Stimulated activated CD8-positive, alpha-beta memory T cell treated with anti-CD3 and anti-CD28 coated beads, Interleukin-2, amount 100 ng/mL, for 48 hours (primary cell): ENCODE results near the gene FSIP1.

Experiments used
- DNase-seq, 2 donors: peaks; one replicate each; pipeline ENCODE4 v3.0.0-alpha.2; 2020; ENCODE audit warnings: low read depth in 2 of 2

Gene FSIP1

GRCh38 chr15:39720081-39720480 is 62.6 kb downstream of the FSIP1 start:
- DNase-seq: no peak

GRCh38 chr15:39719109-39719508 is 63.5 kb downstream of the FSIP1 start:
- no peak for DNase-seq

GRCh38 chr15:39717134-39717533 is 65.5 kb downstream of the FSIP1 start:
- DNase-seq: no peak

- no peak for DNase-seq
These were observed 68.4 kb downstream of the FSIP1 start for GRCh38 chr15:39714251-39714650.

GRCh38 chr15:39713846-39714245 is 68.8 kb downstream of the FSIP1 start:
- no peak for DNase-seq

- no peak for DNase-seq
These were observed 72.0 kb downstream of the FSIP1 start for GRCh38 chr15:39710681-39711080.

- no peak for DNase-seq
These were observed 72.7 kb downstream of the FSIP1 start for GRCh38 chr15:39709941-39710340.

- no peak for DNase-seq
These were observed 76.4 kb downstream of the FSIP1 start for GRCh38 chr15:39706206-39706605.

- DNase-seq: no peak
These were observed 78.0 kb downstream of the FSIP1 start for GRCh38 chr15:39704689-39705088.

GRCh38 chr15:39704235-39704634 is 78.4 kb downstream of the FSIP1 start:
- no peak for DNase-seq

- no peak for DNase-seq
These were observed 80.7 kb downstream of the FSIP1 start for GRCh38 chr15:39701988-39702387.

GRCh38 chr15:39700375-39700700 is 82.3 kb downstream of the FSIP1 start:
- no peak for DNase-seq

GRCh38 chr15:39699516-39700374 is 82.9 kb downstream of the FSIP1 start:
- no peak for DNase-seq

- DNase-seq: no peak
These were observed 83.9 kb downstream of the FSIP1 start for GRCh38 chr15:39698444-39699390.

- DNase-seq: no peak
These were observed 85.1 kb downstream of the FSIP1 start for GRCh38 chr15:39697509-39697908.

- DNase-seq: no peak
These were observed 86.8 kb downstream of the FSIP1 start for GRCh38 chr15:39695793-39696192.

GRCh38 chr15:39692356-39693327 is 90.0 kb downstream of the FSIP1 start:
- DNase-seq: no peak

- DNase-seq: no peak
These were observed 91.6 kb downstream of the FSIP1 start for GRCh38 chr15:39690881-39691634.

GRCh38 chr15:39687965-39688364 is 94.7 kb downstream of the FSIP1 start:
- DNase-seq: no peak

- no peak for DNase-seq
These were observed 96.5 kb downstream of the FSIP1 start for GRCh38 chr15:39685999-39686613.
